Duodenal mucosa (tissue), 2 donors: Measurements from ENCODE around the gene SPEG.

Experiments
- H3K27ac ChIP-seq: one replicate; pipeline ENCODE4 v1.7.0; 2013; ENCODE audit warnings: low read depth, low read length
- H3K27me3 ChIP-seq, 2 donors: one replicate each; pipeline ENCODE4 v1.7.0; 2013; ENCODE audit warnings: low read length in 2 of 2, control low read depth in 1 of 2; ENCODE audit not compliant: insufficient read depth in 2 of 2, control insufficient read depth in 1 of 2
- H3K36me3 ChIP-seq, 2 donors: one replicate each; pipeline ENCODE4 v1.7.0; 2013; ENCODE audit warnings: low read length in 2 of 2, control low read depth in 1 of 2; ENCODE audit not compliant: insufficient read depth in 2 of 2, control insufficient read depth in 1 of 2
- H3K4me1 ChIP-seq, 2 donors: one replicate each; pipeline ENCODE4 v1.7.0; 2013; ENCODE audit warnings: low read length in 2 of 2, control low read depth in 1 of 2; ENCODE audit not compliant: insufficient read depth in 2 of 2, control insufficient read depth in 1 of 2
- H3K4me3 ChIP-seq, 2 donors: one replicate each; pipeline ENCODE4 v1.7.0; 2013; ENCODE audit warnings: low read length in 2 of 2, low read depth in 1 of 2
- H3K9ac ChIP-seq, 2 donors: one replicate each; pipeline ENCODE4 v1.7.0; 2013; ENCODE audit warnings: low read length in 2 of 2, low read depth in 1 of 2
- H3K9me3 ChIP-seq, 2 donors: one replicate each; pipeline ENCODE4 v1.7.0; 2013; ENCODE audit warnings: low read length in 2 of 2, control low read depth in 1 of 2; ENCODE audit not compliant: control insufficient read depth in 1 of 2

Gene SPEG

DNA sequence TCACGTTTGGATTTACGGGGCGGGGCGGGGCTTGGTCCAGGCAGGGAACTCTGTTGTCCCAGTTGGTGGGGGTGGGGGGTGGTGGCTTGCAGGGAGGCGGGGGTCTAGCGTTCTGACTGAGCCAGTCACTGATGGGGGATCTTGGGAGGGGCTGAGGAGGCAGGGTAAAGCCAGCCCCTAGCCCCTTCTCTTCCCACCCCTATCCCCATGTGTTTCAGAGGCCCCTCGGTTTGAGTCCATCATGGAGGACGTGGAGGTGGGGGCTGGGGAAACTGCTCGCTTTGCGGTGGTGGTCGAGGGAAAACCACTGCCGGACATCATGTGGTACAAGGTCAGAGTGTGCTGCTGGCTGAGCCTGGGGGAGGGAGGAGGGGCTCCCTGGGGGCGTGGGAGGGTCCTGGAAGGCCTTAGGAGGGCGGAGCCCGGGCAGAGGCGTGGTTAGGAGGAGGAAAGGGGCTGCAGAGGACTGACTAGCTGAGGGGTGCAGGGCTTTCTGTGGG, 42.1 kb downstream of the SPEG start:
- H3K4me1 ChIP-seq: no peaks in the 10 kb centered on the region
- H3K27me3 ChIP-seq: peaks cover 0 to 7% of the 10 kb centered on the region in 2 donors
- no peaks in the 10 kb centered on the region for H3K36me3 ChIP-seq
- no peaks in the 10 kb centered on the region for H3K9me3 ChIP-seq
- no peak overlapping the region for H3K9ac ChIP-seq
- H3K4me3 ChIP-seq: no peak overlapping the region
- no peak overlapping the region for H3K27ac ChIP-seq

- Histone ChIP-seq H3K27ac (no peak overlapping the region), H3K36me3 (no peaks in the 10 kb centered on the region), H3K27me3 (peaks cover 0 to 11% of the 10 kb centered on the region in 2 donors), H3K4me1 (no peaks in the 10 kb centered on the region), H3K9ac (no peak overlapping the region), H3K9me3 (no peaks in the 10 kb centered on the region), H3K4me3 (no peak overlapping the region)
Observed at GRCh38 chr2:219477179-219477578, 42.5 kb downstream of the SPEG start.

DNA sequence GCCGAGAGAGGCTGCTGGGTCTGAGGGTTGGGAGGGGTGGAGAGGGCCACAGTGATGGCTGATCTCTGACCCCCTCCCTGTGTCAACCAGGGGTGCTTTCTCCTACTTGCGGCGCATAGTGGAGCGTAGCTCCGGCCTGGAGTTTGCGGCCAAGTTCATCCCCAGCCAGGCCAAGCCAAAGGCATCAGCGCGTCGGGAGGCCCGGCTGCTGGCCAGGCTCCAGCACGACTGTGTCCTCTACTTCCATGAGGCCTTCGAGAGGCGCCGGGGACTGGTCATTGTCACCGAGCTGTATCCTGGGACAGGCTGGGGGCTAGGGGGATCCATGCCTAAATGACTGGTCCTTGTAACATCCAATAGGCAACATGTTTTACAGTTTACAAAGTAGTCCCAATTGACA, 43.2 kb downstream of the SPEG start:
- Histone ChIP-seq H3K4me1 (no peaks in the 10 kb centered on the region), H3K9ac (no peak overlapping the region), H3K9me3 (no peaks in the 10 kb centered on the region), H3K27ac (no peak overlapping the region), H3K27me3 (peaks cover 6 to 18% of the 10 kb centered on the region in 2 donors), H3K36me3 (no peaks in the 10 kb centered on the region), H3K4me3 (no peak overlapping the region)

- Histone ChIP-seq H3K9ac (no peak overlapping the region), H3K9me3 (no peaks in the 10 kb centered on the region), H3K4me1 (peaks cover 0 to 3% of the 10 kb centered on the region in 2 donors), H3K4me3 (no peak overlapping the region), H3K27me3 (peaks cover 17 to 29% of the 10 kb centered on the region in 2 donors), H3K36me3 (no peaks in the 10 kb centered on the region), H3K27ac (no peak overlapping the region)
Observed at GRCh38 chr2:219478916-219479315, 44.3 kb downstream of the SPEG start.

- H3K27ac ChIP-seq: no peak overlapping the region
Observed at GRCh38 chr2:219480004-219480403, 45.4 kb downstream of the SPEG start.

GRCh38 chr2:219482674-219483405, 48.2 kb downstream of the SPEG start:
- H3K4me3 ChIP-seq: no peak overlapping the region
- H3K27me3 ChIP-seq: peaks cover 45 to 58% of the 10 kb centered on the region in 2 donors
- H3K4me1 ChIP-seq: peaks cover 0 to 8% of the 10 kb centered on the region in 2 donors
- H3K9ac ChIP-seq: no peak overlapping the region
- no peak overlapping the region for H3K27ac ChIP-seq
- H3K9me3 ChIP-seq: no peaks in the 10 kb centered on the region
- no peaks in the 10 kb centered on the region for H3K36me3 ChIP-seq

More at GRCh38 chr2:219480004-219480403, 45.4 kb downstream of the SPEG start:
- Histone ChIP-seq H3K36me3 (no peaks in the 10 kb centered on the region), H3K9ac (no peak overlapping the region), H3K4me3 (no peak overlapping the region), H3K27me3 (peaks cover 28 to 40% of the 10 kb centered on the region in 2 donors), H3K9me3 (no peaks in the 10 kb centered on the region), H3K4me1 (peaks cover 0 to 8% of the 10 kb centered on the region in 2 donors)

DNA sequence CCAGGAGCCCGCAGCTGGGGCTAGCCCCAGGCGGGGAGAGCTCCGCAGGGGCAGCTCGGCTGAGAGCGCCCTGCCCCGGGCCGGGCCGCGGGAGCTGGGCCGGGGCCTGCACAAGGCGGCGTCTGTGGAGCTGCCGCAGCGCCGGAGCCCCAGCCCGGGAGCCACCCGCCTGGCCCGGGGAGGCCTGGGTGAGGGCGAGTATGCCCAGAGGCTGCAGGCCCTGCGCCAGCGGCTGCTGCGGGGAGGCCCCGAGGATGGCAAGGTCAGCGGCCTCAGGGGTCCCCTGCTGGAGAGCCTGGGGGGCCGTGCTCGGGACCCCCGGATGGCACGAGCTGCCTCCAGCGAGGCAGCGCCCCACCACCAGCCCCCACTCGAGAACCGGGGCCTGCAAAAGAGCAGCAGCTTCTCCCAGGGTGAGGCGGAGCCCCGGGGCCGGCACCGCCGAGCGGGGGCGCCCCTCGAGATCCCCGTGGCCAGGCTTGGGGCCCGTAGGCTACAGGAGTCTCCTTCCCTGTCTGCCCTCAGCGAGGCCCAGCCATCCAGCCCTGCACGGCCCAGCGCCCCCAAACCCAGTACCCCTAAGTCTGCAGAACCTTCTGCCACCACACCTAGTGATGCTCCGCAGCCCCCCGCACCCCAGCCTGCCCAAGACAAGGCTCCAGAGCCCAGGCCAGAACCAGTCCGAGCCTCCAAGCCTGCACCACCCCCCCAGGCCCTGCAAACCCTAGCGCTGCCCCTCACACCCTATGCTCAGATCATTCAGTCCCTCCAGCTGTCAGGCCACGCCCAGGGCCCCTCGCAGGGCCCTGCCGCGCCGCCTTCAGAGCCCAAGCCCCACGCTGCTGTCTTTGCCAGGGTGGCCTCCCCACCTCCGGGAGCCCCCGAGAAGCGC, 49.1 kb downstream of the SPEG start:
- Histone ChIP-seq H3K36me3 (no peaks in the 10 kb centered on the region), H3K4me3 (no peak overlapping the region), H3K9ac (no peak overlapping the region), H3K27me3 (peaks cover 45 to 58% of the 10 kb centered on the region in 2 donors), H3K9me3 (no peaks in the 10 kb centered on the region), H3K27ac (no peak overlapping the region), H3K4me1 (peaks cover 0 to 8% of the 10 kb centered on the region in 2 donors)

DNA sequence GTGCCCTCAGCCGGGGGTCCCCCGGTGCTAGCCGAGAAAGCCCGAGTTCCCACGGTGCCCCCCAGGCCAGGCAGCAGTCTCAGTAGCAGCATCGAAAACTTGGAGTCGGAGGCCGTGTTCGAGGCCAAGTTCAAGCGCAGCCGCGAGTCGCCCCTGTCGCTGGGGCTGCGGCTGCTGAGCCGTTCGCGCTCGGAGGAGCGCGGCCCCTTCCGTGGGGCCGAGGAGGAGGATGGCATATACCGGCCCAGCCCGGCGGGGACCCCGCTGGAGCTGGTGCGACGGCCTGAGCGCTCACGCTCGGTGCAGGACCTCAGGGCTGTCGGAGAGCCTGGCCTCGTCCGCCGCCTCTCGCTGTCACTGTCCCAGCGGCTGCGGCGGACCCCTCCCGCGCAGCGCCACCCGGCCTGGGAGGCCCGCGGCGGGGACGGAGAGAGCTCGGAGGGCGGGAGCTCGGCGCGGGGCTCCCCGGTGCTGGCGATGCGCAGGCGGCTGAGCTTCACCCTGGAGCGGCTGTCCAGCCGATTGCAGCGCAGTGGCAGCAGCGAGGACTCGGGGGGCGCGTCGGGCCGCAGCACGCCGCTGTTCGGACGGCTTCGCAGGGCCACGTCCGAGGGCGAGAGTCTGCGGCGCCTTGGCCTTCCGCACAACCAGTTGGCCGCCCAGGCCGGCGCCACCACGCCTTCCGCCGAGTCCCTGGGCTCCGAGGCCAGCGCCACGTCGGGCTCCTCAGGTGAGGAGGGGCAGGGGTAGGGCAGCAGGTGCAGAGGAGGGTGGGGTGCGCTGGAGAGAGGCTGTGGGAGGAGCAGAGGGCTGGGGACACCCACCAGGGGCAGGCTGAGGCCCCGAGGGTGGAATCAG, 49.9 kb downstream of the SPEG start:
- Histone ChIP-seq H3K36me3 (no peaks in the 10 kb centered on the region), H3K4me1 (peaks cover 0 to 8% of the 10 kb centered on the region in 2 donors), H3K27ac (no peak overlapping the region), H3K27me3 (peaks cover 45 to 58% of the 10 kb centered on the region in 2 donors), H3K4me3 (no peak overlapping the region), H3K9ac (no peak overlapping the region), H3K9me3 (no peaks in the 10 kb centered on the region)

GRCh38 chr2:219485201-219485580, 50.5 kb downstream of the SPEG start:
- Histone ChIP-seq H3K4me3 (no peak overlapping the region), H3K27ac (no peak overlapping the region)

More at GRCh38 chr2:219485201-219485580, 50.5 kb downstream of the SPEG start:
- no peaks in the 10 kb centered on the region for H3K9me3 ChIP-seq
- no peaks in the 10 kb centered on the region for H3K36me3 ChIP-seq
- peaks cover 0 to 8% of the 10 kb centered on the region in 2 donors for H3K4me1 ChIP-seq
- peaks cover 45 to 58% of the 10 kb centered on the region in 2 donors for H3K27me3 ChIP-seq
- no peak overlapping the region for H3K9ac ChIP-seq
